ENCODE results near the gene TSPAN7.
A peak's percentile ranks its signal among the peaks of the same experiment; 100 is the strongest.

TSPAN7 gene

GRCh38 chrX:38649674-38650647 is 88.6 kb downstream of the TSPAN7 start:
- no peak for DNase-seq

DNA sequence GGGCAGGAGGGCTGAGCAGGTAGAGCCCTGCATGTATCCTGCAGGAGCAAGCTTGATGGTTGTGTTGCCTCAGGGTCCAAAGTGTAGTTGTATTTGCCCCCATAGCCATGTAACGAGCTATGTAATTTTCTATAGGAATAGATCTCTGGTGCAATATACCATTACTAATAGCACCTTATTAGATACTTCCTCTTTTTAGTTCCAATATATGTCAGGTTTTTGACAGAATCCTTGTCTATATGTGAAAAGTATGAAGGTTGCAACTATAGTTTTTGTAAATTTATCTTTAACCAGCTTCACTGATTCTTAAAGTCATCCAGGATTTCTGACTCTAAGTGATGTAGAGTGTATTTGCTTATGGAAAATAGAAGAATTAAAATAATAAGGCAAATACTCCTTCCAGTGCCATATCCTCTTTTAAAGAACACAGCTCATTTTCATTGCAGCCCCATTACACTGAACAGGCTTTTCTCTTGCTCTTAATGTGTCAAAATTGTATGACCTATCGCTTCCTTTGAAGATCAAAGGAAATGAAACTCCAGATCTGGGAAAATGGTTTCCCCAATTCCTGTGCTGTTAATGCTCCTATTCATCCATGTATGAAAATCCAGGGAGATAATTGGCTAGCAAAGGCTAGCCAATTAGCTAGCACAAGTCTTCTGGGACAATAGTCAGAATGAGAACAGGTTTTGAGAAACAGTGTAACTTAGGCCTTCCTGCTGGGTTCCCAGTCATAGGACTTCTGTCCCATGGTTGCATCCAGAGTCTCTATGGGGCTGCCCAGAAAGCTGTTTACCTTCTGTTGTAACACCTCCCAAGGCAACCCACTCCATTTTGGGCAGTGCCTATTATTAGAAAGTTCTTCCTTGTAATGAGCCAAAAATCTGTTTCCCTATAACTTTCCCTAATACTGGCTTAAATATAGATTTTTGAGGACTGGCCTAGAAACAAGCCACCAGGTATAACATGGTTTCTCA is 90.6 kb downstream of the TSPAN7 start:
- no peak for DNase-seq

DNA sequence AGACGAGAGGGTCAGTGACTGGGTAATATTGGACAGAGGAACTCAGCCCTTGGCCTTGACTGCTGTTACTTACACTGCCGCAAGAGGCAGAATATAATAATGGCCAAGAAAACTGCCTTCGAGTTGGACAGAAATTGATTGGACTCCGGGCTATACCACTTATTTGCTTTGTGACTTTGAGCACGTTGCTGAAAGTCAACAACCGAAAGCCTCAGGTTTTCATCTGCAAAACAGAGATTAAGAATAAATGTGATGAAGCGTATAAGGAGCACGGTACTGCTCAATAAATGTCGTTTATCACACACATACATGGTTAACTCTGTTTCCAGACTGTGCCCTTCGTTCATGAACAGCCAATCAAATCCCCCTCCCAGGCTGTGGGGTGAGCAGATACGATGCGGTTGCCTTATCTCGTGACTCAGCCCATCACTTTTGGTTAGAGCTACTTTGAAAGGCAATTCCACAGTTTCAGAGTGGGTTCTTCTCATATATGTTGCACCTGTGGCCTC is 91.6 kb downstream of the TSPAN7 start:
- DNase-seq, result no peak

DNA sequence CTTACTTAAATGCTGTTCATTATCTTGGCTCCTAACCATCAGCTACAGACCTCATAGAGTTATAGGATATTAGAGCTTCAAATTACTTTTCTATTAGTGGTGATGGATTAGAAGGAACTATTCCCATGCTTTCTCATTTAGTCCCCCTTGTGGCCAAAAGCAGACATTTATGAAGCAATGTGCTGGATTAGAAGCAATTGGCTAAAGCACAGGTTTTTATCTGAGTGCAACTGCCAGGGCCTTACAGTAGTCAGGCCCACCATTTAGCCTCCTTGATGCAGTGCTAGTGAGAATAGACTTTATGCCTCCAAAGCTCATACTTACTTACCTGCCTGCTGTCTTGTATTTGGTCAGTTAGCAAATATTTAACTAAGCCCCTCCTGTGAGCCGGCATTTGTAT is 93.0 kb downstream of the TSPAN7 start:
- peak; percentile 20 for DNase-seq

DNA sequence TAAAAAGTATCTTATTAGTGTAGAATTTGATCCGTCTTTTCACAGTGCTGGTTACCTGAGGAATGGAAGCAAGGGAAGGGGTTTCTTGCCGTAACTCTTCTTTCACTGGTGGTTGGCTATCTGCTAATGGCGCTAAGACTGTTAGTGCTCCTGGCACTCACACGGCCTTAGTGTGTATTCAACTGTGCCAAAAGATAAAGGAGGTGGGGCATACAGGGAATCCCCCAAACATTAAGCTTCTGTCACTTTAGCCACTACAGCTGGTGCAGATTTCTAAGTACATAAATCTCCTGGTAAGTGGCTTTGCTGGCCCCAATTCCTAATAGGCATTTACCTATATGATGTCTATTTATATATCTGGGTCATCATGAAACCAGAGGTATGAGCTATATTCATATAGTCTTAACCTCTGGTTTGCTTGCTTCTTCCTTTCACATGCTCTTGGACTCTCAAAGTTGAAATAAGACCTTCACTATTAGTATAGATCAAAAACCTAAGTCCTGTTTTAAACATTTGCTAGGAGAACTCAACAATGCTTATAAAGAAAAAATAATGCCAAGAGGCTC is 95.1 kb downstream of the TSPAN7 start:
- no peak for DNase-seq

DNA sequence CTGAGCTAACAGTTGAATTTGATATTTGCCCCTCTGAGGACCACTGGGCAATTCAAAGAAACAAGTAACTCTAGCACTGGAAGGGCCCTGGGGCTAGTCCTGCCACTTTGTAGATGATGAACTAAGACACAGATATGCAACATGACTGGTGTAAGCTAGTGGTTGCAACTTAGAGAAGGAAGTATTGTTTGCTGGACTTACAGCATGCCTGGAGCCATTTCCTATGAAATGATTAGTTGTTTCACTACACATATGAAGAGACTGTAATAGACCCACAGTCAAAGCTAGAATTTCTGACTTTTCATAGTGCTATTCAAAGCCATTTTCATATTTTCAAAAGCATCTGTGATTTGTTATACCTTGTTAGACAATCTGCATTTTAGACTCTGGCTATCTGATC is 96.2 kb downstream of the TSPAN7 start:
- no peak for DNase-seq

DNA sequence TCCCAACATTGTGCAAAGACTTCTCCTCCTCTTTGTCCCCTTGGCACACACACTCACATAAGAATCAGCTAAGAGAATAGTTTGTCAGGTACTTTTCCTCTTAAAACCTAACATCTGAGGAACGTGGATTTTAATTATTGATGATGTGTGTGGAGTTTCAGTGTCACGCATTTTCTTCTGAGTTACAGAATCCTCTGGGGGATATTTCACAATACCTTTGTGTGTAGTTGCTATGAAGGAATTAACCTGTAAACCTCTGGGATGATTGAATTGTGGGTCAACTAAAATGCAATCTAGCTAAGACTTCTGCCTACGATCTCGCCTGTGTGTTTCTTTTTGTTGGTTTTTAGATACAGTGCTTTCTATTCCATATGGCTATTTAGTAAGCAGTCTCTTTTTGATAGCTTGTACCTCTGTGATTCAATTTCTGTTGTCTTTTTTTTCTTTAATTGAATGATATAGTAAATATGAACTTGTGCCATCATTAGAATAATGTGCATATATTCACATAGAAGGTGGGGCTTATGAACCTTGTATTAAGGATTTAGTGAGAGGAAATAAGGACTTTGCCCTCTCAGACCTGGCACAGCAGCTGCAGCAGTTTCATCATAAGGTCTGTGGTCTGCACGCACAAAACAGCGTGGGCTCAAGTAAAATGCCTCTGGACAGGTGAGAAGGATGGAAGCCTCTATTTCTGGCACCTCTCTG is 99.2 kb downstream of the TSPAN7 start:
- no peak for DNase-seq

GRCh38 chrX:38661103-38661441 is 99.7 kb downstream of the TSPAN7 start:
- DNase-seq, result no peak

- no peak for DNase-seq
These were observed 100.2 kb downstream of the TSPAN7 start for GRCh38 chrX:38661561-38661960.

DNA sequence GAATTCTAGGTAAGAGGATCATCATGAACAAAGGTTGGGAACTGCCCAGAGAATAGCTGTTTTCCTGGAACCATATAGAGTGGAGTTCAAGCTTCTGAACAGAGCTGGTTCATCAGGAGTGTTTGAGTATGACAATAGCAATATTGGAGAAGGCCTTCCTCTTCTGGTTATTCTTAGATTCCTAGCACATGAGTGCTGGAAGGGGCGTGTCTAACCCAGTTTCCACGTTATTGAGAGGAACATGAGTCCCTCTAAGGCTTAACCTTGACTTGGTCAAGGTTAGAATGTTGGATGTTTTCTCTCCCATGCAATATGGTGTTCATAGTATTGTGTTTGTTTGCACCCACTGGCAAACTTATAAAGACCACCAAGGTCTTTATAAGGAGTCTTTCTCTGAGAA is 101.3 kb downstream of the TSPAN7 start:
- DNase-seq, result no peak

DNA sequence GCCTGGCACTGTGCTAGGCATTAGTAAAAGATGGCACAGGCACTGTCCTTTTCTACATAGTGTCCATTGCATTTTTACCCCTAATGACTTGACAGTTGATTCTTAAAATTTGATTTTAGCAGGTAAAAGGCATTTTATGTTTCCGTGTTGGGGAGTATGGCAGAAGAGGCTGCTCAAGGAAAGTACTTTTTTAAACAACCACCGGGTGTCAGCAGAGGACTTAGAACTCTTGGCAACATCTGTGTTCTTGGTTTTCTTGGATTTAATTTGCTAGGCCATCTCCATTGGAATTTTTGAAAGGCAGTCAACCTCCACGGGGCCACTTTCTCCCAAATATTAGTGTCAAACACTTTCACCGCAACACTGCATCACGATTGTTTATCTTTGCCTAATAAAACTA is 102.9 kb downstream of the TSPAN7 start:
- DNase-seq, result peak; percentile 27

- DNase-seq, result no peak
These were observed 105.6 kb downstream of the TSPAN7 start for GRCh38 chrX:38666909-38667308.

DNA sequence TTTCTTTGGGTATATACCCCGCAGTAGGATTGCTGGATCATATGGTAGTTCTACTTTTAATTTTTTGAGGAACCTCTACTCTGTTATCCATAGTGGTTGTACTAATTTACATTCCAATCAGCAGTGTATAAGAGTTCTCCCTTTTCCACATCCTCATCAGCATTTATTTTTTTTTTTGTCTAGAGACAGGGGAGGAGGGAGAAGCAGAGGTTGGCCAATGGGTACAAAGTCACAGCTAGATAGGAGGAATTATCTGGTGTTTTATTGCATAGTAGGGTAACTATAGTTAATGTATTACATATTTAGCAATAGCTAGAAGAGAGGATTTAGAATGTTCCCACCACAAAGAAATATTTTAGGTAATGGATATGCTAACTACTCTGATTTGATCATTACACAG is 107.4 kb downstream of the TSPAN7 start:
- DNase-seq, result no peak

DNA sequence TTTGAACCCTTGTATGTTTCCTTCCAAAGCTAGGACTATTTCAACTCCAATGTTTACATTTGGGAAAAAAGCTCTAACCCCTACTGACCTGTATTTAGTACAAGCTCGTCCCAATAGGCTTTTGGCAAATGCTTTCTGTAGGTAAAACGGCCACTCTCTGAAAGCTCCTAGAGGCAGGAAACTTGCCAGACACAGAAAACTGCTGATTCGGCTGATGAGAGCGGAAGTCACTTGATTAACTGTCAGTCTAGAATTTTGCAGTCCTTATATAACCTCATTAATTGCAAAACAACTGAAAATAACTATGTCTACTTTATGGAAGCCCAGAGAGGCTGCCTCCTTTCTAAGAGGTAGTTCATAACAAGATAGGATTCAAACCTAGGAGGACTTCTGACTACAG is 108.1 kb downstream of the TSPAN7 start:
- no peak for DNase-seq

DNA sequence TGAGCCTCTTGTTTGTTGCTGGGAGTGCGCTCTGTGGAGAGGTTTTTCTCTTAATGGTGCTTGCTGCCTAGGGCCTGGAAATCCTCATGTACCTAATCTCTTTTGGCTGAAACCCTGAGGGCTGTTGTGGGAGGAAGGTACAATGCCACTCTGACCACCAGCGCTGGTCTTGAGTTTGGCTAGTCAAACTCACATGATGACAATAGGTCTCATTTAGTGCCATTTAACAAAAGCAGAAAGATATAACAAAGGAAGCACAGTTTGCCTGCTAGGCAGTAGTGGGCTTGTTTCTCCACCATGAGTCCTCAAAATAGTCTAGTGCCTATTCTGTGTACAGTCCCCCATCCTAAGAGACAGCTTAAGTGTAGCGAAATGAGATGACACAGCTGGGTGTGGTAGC is 111.3 kb downstream of the TSPAN7 start:
- DNase-seq, result no peak

GRCh38 chrX:38675856-38676255 is 114.5 kb downstream of the TSPAN7 start:
- no peak for DNase-seq

- no peak for DNase-seq
These were observed 116.8 kb downstream of the TSPAN7 start for GRCh38 chrX:38678183-38678582.

GRCh38 chrX:38678821-38679220 is 117.5 kb downstream of the TSPAN7 start:
- DNase-seq, result no peak

- no peak for DNase-seq
These were observed 118.4 kb downstream of the TSPAN7 start for GRCh38 chrX:38679695-38680094.

DNA sequence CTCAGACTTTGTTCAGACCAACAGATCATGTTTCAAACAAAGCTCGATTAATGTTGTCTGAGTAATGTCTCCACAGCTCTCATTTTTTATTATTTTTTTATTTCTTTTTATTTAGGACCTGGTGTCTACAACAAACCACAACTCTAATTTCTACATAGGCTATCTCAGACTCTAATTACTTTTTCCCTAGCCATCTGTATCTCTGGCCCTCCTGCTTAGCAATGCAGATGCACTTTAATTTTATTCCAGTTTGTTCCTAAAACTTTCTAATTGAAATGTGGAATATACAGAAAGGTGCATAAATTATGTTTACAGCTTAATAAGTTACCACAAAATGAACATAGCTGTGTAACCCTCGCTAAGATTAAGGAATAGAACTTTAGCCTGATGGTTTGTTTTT is 120.8 kb downstream of the TSPAN7 start:
- DNase-seq, result no peak

DNA sequence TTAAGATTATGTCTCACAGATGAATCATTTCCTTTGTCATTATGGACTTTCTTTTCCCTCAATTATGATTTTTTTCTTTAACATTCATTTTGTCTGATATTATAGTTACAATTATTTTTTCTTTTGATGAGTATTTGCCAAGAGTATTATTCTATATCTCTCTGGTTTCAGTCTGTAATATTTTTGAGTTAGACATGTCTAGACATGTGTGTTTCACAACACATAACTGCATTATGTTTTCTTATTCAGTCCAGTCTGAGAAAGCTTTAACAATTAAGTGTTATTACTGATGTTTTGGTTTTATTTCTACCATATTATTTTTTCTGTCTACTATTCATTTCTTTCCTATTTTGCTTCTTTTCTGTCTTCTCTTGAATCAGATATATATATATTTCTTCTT is 131.6 kb downstream of the TSPAN7 start:
- DNase-seq, result no peak

- no peak for DNase-seq
These were observed 133.1 kb downstream of the TSPAN7 start for GRCh38 chrX:38694394-38694793.

- peak; percentile 43 for DNase-seq
These were observed 136.1 kb downstream of the TSPAN7 start for GRCh38 chrX:38697461-38697860.

Data from NCI-H526 treated with DMSO at 0.1 percent for 48 hours (cell line).